K562 (cell line): Measurements from ENCODE around the gene RBBP7.

Experiments
- ARID2 ChIP-seq: fragments of 450-650 bp; IDR thresholded peaks from 2 replicates; pipeline ENCODE4 v1.6.1; 2017; ENCODE audit warnings: antibody characterized with exemption, mild to moderate bottlenecking
- CTCF ChIP-seq, 3 experiments: IDR thresholded peaks in 2 of 3; conservative IDR thresholded peaks in 1 of 3; 2 replicates each; pipeline ENCODE4 v1.5.1; 2011 to 2012; ENCODE audit warnings: low read length in 3 of 3, mild to moderate bottlenecking in 3 of 3, control low read depth in 2 of 3, improper control_type of control experiment in 1 of 3, inconsistent platforms in 1 of 3, low read depth in 1 of 3, mixed read lengths in 1 of 3, moderate library complexity in 1 of 3; ENCODE audit not compliant: insufficient read depth in 2 of 3
- FOXK2 ChIP-seq, 2 experiments: fragments of 450-650 bp; IDR thresholded peaks in 1 of 2; conservative IDR thresholded peaks in 1 of 2; 2 replicates each; pipeline ENCODE4 v1.6.1; 2016; ENCODE audit warnings: low read depth in 2 of 2, mild to moderate bottlenecking in 1 of 2
- HOMEZ ChIP-seq: fragments of 250-450 bp; sonication (Bioruptor Pico); IDR thresholded peaks from 2 replicates; pipeline ENCODE4 v1.4.0; 2020; ENCODE audit warnings: mild to moderate bottlenecking, moderate library complexity
- KLF1 ChIP-seq: fragments of 450-650 bp; IDR thresholded peaks from 2 replicates; pipeline ENCODE4 v1.6.1; 2016; ENCODE audit warnings: missing genetic modification characterization, missing compliant biosample characterization
- MAX ChIP-seq: sonication (generic); formaldehyde crosslinking; IDR thresholded peaks from 2 replicates; pipeline ENCODE4 v1.9.0; 2022; ENCODE audit warnings: mild to moderate bottlenecking, missing genetic modification reagents
- NONO ChIP-seq, 2 experiments: fragments of 200-400 bp in 1 of 2; fragments of 450-650 bp in 1 of 2; formaldehyde crosslinking in 1 of 2; IDR thresholded peaks; 2 replicates each; pipeline ENCODE4 v1.6.1; 2017; ENCODE audit warnings: low read depth in 2 of 2, mild to moderate bottlenecking in 2 of 2, moderate library complexity in 2 of 2, low read length in 1 of 2
- NR2F6 ChIP-seq: fragments of 450-650 bp; formaldehyde crosslinking; IDR thresholded peaks from 2 replicates; pipeline ENCODE4 v1.4.0; 2020; ENCODE audit warnings: mild to moderate bottlenecking

- TF ChIP-seq FOXK2 (conservative IDR thresholded peaks at IDR 0.05 in 1 of 2, IDR thresholded peaks at IDR 0.05 in 1 of 2; ENCODE audit: low read depth in 2 of 2) (no peak), NR2F6 (CRISPR knock-in tag) (no peak), KLF1 (tag) (no peak), CTCF (IDR thresholded peaks at IDR 0.05 in 2 of 3, conservative IDR thresholded peaks at IDR 0.05 in 1 of 3; ENCODE audit: insufficient read depth in 2 of 3, low read depth in 1 of 3, low read length in 3 of 3) (no peak), NONO (IDR thresholded peaks at IDR 0.05; ENCODE audit: low read depth in 2 of 2, low read length in 1 of 2) (no peak), MAX (CRISPR knock-in tag) (no peak), HOMEZ (CRISPR knock-in tag) (no peak), ARID2 (no peak)
Measured at GRCh38 chrX:16903274-16904022, 33.3 kb upstream of the RBBP7 start.
